ENCODE measurements around the gene DDX17. TPM values are rescaled to one million over a fixed set of nuclear protein-coding genes. Genes with fewer than 3 reads are reported as not detected.
A peak's percentile ranks its signal among the peaks of the same experiment; 100 is the strongest.
"Not testable (repeated sequence)": the region's sequence is repeated elsewhere in the genome, so short reads cannot be mapped to it uniquely, and the experiment has no call there.

Gene DDX17
- total RNA-seq, 2 donors from 2014 or later, result 507 to 621 TPM

GRCh38 chr22:38471237-38471636 is 34.9 kb downstream of the DDX17 start:
- no peak overlapping the region for H3K4me3 Mint-ChIP-seq
- Histone ChIP-seq H3K36me3 (ENCODE audit: control insufficient read depth, insufficient read depth, low read length) (no peaks in the 10 kb centered on the region), H3K27me3 (ENCODE audit: control insufficient read depth, insufficient read depth, low read length, poor library complexity, severe bottlenecking) (no peaks in the 10 kb centered on the region), H3K4me1 (ENCODE audit: control insufficient read depth, insufficient read depth, low read length) (no peaks in the 10 kb centered on the region), H3K9me3 (ENCODE audit: control insufficient read depth, low read length) (no peaks in the 10 kb centered on the region), H3K27ac (ENCODE audit: low read depth, low read length) (no peak overlapping the region), H3K4me3 (ENCODE audit: low read length) (no peak overlapping the region), H3K9ac (ENCODE audit: extremely low read depth, low read length, poor library complexity, severe bottlenecking) (no peak overlapping the region)
- 91 to 95% methylated on average over 5 to 11 of the region's 11 CpGs for WGBS, 2 experiments (ENCODE audit: insufficient coverage in 1 of 2, insufficient read length in 1 of 2)
- no peaks in the 10 kb centered on the region for H3K9me3 Mint-ChIP-seq
- no peaks in the 10 kb centered on the region for H3K36me3 Mint-ChIP-seq (ENCODE audit: low read depth)
- no peak for DNase-seq
- H3K4me1 Mint-ChIP-seq, result no peaks in the 10 kb centered on the region
- H3K27me3 Mint-ChIP-seq (ENCODE audit: insufficient read depth), result peaks cover 16% of the 10 kb centered on the region
- TF ChIP-seq CTCF (conservative IDR thresholded peaks at IDR 0.05), result no peak
- H3K27ac Mint-ChIP-seq, result no peak overlapping the region

GRCh38 chr22:38470179-38470578 is 35.9 kb downstream of the DDX17 start:
- H3K27ac Mint-ChIP-seq; H3K4me3 ChIP-seq (ENCODE audit: low read length); H3K9me3 ChIP-seq (ENCODE audit: control insufficient read depth, low read length); H3K9ac ChIP-seq (ENCODE audit: extremely low read depth, low read length, poor library complexity, severe bottlenecking); H3K4me1 Mint-ChIP-seq; H3K36me3 ChIP-seq (ENCODE audit: control insufficient read depth, insufficient read depth, low read length); H3K4me3 Mint-ChIP-seq; H3K36me3 Mint-ChIP-seq (ENCODE audit: low read depth); H3K9me3 Mint-ChIP-seq; H3K4me1 ChIP-seq (ENCODE audit: control insufficient read depth, insufficient read depth, low read length); H3K27ac ChIP-seq (ENCODE audit: low read depth, low read length); H3K27me3 ChIP-seq (ENCODE audit: control insufficient read depth, insufficient read depth, low read length, poor library complexity, severe bottlenecking); DNase-seq: not testable (repeated sequence)
- peaks cover 26% of the 10 kb centered on the region for H3K27me3 Mint-ChIP-seq (ENCODE audit: insufficient read depth)
- WGBS, 2 experiments (ENCODE audit: insufficient coverage in 1 of 2, insufficient read length in 1 of 2), result 97 to 98% methylated on average over 6 to 10 of the region's 10 CpGs

- H3K4me1 ChIP-seq (ENCODE audit: control insufficient read depth, insufficient read depth, low read length), result no peaks in the 10 kb centered on the region
- H3K27ac ChIP-seq (ENCODE audit: low read depth, low read length), result no peak overlapping the region
- H3K36me3 ChIP-seq (ENCODE audit: control insufficient read depth, insufficient read depth, low read length), result no peaks in the 10 kb centered on the region
- no peak overlapping the region for H3K9ac ChIP-seq (ENCODE audit: extremely low read depth, low read length, poor library complexity, severe bottlenecking)
- Mint-ChIP-seq H3K4me1 (no peaks in the 10 kb centered on the region), H3K27me3 (ENCODE audit: insufficient read depth) (peaks cover 32% of the 10 kb centered on the region), H3K9me3 (no peaks in the 10 kb centered on the region), H3K36me3 (ENCODE audit: low read depth) (no peaks in the 10 kb centered on the region), H3K4me3 (peak overlapping the region; percentile 68), H3K27ac (no peak overlapping the region)
- H3K4me3 ChIP-seq (ENCODE audit: low read length), result no peak overlapping the region
- H3K9me3 ChIP-seq (ENCODE audit: control insufficient read depth, low read length), result no peaks in the 10 kb centered on the region
- H3K27me3 ChIP-seq (ENCODE audit: control insufficient read depth, insufficient read depth, low read length, poor library complexity, severe bottlenecking), result no peaks in the 10 kb centered on the region
- TF ChIP-seq CTCF (conservative IDR thresholded peaks at IDR 0.05), result no peak
- no peak for DNase-seq
- 90 to 96% methylated on average over 5 to 6 of the region's 6 CpGs for WGBS, 2 experiments (ENCODE audit: insufficient coverage in 1 of 2, insufficient read length in 1 of 2)
Observed at GRCh38 chr22:38469306-38469781, 36.8 kb downstream of the DDX17 start.

All from endodermal cell (in vitro differentiated cells).